ENCODE data around the gene ARHGEF39.

Gene ARHGEF39

DNA sequence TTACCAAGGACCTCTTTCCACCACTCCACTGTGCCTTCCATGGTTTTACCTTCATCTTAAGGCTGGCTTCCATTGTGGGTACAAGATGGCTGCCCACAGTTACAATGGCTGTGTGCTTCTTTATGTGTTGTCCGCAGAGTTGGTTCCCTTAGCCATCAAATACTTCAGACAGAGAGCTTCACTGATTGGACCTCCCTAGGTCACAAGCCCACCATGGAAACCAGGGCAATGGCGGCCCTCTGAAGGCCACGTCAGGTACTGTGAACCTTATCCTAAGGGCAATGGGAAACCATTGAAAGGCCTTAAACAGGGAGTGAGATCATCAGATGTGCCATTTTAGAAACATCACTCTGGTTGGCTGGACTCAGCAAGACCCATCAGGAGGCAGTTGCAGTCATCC lies 2.9 kb upstream of the ARHGEF39 start:
- no peak overlapping the region for H3K4me2 ChIP-seq (ENCODE audit: low read depth, low read length)
- no peak overlapping the region for H3K4me3 ChIP-seq (ENCODE audit: low read length)
- no peak overlapping the region for H3K27ac ChIP-seq (ENCODE audit: low read length)
- no peaks in the 10 kb centered on the region for H3K9me2 ChIP-seq (replicated peaks; ENCODE audit: insufficient read depth, low read length)
- TF ChIP-seq EZH2 (optimal IDR thresholded peaks at IDR 0.05; ENCODE audit: low read depth, low read length) (no peak), EZH2phosphoT487 (IDR thresholded peaks at IDR 0.05; ENCODE audit: low read length) (no peak)
- TF ChIP-seq, protein P1, sequence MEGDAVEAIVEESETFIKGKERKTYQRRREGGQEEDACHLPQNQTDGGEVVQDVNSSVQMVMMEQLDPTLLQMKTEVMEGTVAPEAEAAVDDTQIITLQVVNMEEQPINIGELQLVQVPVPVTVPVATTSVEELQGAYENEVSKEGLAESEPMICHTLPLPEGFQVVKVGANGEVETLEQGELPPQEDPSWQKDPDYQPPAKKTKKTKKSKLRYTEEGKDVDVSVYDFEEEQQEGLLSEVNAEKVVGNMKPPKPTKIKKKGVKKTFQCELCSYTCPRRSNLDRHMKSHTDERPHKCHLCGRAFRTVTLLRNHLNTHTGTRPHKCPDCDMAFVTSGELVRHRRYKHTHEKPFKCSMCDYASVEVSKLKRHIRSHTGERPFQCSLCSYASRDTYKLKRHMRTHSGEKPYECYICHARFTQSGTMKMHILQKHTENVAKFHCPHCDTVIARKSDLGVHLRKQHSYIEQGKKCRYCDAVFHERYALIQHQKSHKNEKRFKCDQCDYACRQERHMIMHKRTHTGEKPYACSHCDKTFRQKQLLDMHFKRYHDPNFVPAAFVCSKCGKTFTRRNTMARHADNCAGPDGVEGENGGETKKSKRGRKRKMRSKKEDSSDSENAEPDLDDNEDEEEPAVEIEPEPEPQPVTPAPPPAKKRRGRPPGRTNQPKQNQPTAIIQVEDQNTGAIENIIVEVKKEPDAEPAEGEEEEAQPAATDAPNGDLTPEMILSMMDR (IDR thresholded peaks at IDR 0.05; ENCODE audit: low read length), result no peak
- H3K27me3 ChIP-seq (replicated peaks; ENCODE audit: insufficient read depth, low read length), result no peaks in the 10 kb centered on the region
- no peak for DNase-seq
- H3K79me2 ChIP-seq (ENCODE audit: low read length), result no peaks in the 10 kb centered on the region
- no peak overlapping the region for H2AFZ ChIP-seq (ENCODE audit: low read length)
- peaks cover 9% of the 10 kb centered on the region for H3K4me1 ChIP-seq (ENCODE audit: low read length)
- H3F3A ChIP-seq (ENCODE audit: insufficient read depth, low read length), result peaks cover 16% of the 10 kb centered on the region
- H4K20me1 ChIP-seq (ENCODE audit: insufficient read depth, low read length), result no peaks in the 10 kb centered on the region
- H3K9ac ChIP-seq (ENCODE audit: low read length), result no peak overlapping the region
- no peaks in the 10 kb centered on the region for H3K36me3 ChIP-seq (replicated peaks; ENCODE audit: insufficient read depth, low read length)
- H3K9me3 ChIP-seq (replicated peaks; ENCODE audit: insufficient read depth, low read length), result no peaks in the 10 kb centered on the region

- Histone ChIP-seq H4K20me1 (ENCODE audit: insufficient read depth, low read length) (no peaks in the 10 kb centered on the region), H3K27ac (ENCODE audit: low read length) (no peak overlapping the region), H3K9ac (ENCODE audit: low read length) (no peak overlapping the region), H3K9me2 (replicated peaks; ENCODE audit: insufficient read depth, low read length) (no peaks in the 10 kb centered on the region), H2AFZ (ENCODE audit: low read length) (no peak overlapping the region), H3K4me1 (ENCODE audit: low read length) (peaks cover 9% of the 10 kb centered on the region), H3K27me3 (replicated peaks; ENCODE audit: insufficient read depth, low read length) (no peaks in the 10 kb centered on the region), H3K36me3 (replicated peaks; ENCODE audit: insufficient read depth, low read length) (no peaks in the 10 kb centered on the region), H3K79me2 (ENCODE audit: low read length) (no peaks in the 10 kb centered on the region), H3F3A (ENCODE audit: insufficient read depth, low read length) (peaks cover 16% of the 10 kb centered on the region), H3K4me2 (ENCODE audit: low read depth, low read length) (no peak overlapping the region), H3K9me3 (replicated peaks; ENCODE audit: insufficient read depth, low read length) (no peaks in the 10 kb centered on the region), H3K4me3 (ENCODE audit: low read length) (no peak overlapping the region)
- no peak for TF ChIP-seq EZH2phosphoT487 (IDR thresholded peaks at IDR 0.05; ENCODE audit: low read length)
- no peak for TF ChIP-seq EZH2 (optimal IDR thresholded peaks at IDR 0.05; ENCODE audit: low read depth, low read length)
- TF ChIP-seq, protein P1 (IDR thresholded peaks at IDR 0.05; ENCODE audit: low read length), result no peak
- DNase-seq, result no peak
These were observed 1.6 kb upstream of the ARHGEF39 start for GRCh38 chr9:35666549-35666948.

- peaks cover 16% of the 10 kb centered on the region for H3F3A ChIP-seq (ENCODE audit: insufficient read depth, low read length)
- H3K4me2 ChIP-seq (ENCODE audit: low read depth, low read length), result no peak overlapping the region
- H3K4me1 ChIP-seq (ENCODE audit: low read length), result peaks cover 9% of the 10 kb centered on the region
- TF ChIP-seq, protein P1 (IDR thresholded peaks at IDR 0.05; ENCODE audit: low read length), result no peak
- TF ChIP-seq EZH2phosphoT487 (IDR thresholded peaks at IDR 0.05; ENCODE audit: low read length) (no peak), EZH2 (optimal IDR thresholded peaks at IDR 0.05; ENCODE audit: low read depth, low read length) (no peak)
- no peak overlapping the region for H3K4me3 ChIP-seq (ENCODE audit: low read length)
- H2AFZ ChIP-seq (ENCODE audit: low read length), result no peak overlapping the region
- H3K9me3 ChIP-seq (replicated peaks; ENCODE audit: insufficient read depth, low read length), result no peaks in the 10 kb centered on the region
- DNase-seq, result no peak
- H3K9ac ChIP-seq (ENCODE audit: low read length), result no peak overlapping the region
- H3K27ac ChIP-seq (ENCODE audit: low read length), result no peak overlapping the region
- no peaks in the 10 kb centered on the region for H3K79me2 ChIP-seq (ENCODE audit: low read length)
- H3K36me3 ChIP-seq (replicated peaks; ENCODE audit: insufficient read depth, low read length), result no peaks in the 10 kb centered on the region
- H3K27me3 ChIP-seq (replicated peaks; ENCODE audit: insufficient read depth, low read length), result no peaks in the 10 kb centered on the region
- H3K9me2 ChIP-seq (replicated peaks; ENCODE audit: insufficient read depth, low read length), result no peaks in the 10 kb centered on the region
- H4K20me1 ChIP-seq (ENCODE audit: insufficient read depth, low read length), result no peaks in the 10 kb centered on the region
These were observed 1.1 kb upstream of the ARHGEF39 start for GRCh38 chr9:35666045-35666444.

Measured in MM.1S (cell line).